Activated CD8-positive, alpha-beta T cell treated with anti-CD3 and anti-CD28 coated beads for 36 hours (primary cell): ENCODE data around the gene ZDHHC18. TPM values are rescaled to one million over a fixed set of nuclear protein-coding genes. Genes with fewer than 3 reads are reported as not detected.

Experiments
- ATAC-seq: fragments of 200-7000 bp; cut with Tn5 transposase; one replicate; pipeline ENCODE4 v1.10.0; 2021; ENCODE audit warnings: mild to moderate bottlenecking, moderate library complexity
- CTCF ChIA-PET: fragments of 350-600 bp; sonication (Branson Sonifier 250); formaldehyde crosslinking; loops from one replicate; lab custom pipeline; 2021; ENCODE audit warnings: antibody characterized with exemption; lab: Charles Lee
- POLR2A ChIA-PET: fragments of 350-600 bp; sonication (Branson Sonifier 250); formaldehyde crosslinking; loops from one replicate; lab custom pipeline; 2021; ENCODE audit warnings: antibody characterized with exemption; lab: Charles Lee
- DNase-seq: peaks from one replicate; pipeline ENCODE4 v3.0.0-alpha.2; 2020
- H3K27ac Mint-ChIP-seq: one replicate; pipeline ENCODE4 v1.8.0; 2021; ENCODE audit warnings: mild to moderate bottlenecking, mixed read lengths
- H3K27me3 Mint-ChIP-seq: one replicate; pipeline ENCODE4 v1.8.0; 2021; ENCODE audit warnings: mixed read lengths
- H3K36me3 Mint-ChIP-seq: one replicate; pipeline ENCODE4 v1.8.0; 2021; ENCODE audit warnings: low read depth, mixed read lengths
- H3K4me1 Mint-ChIP-seq: one replicate; pipeline ENCODE4 v1.8.0; 2021; ENCODE audit warnings: low read depth, mixed read lengths
- H3K4me3 Mint-ChIP-seq: one replicate; pipeline ENCODE4 v1.8.0; 2021; ENCODE audit warnings: mild to moderate bottlenecking, moderate library complexity, mixed read lengths
- H3K9me3 Mint-ChIP-seq: one replicate; pipeline ENCODE4 v1.8.0; 2021; ENCODE audit warnings: mixed read lengths
- intact Hi-C: fragments of 100-400 bp; cut with micrococcal nuclease; formaldehyde crosslinking; loops from one replicate; pipeline ENCODE4 v1.10.0; 2022
- total RNA-seq, 2 experiments: library from RNA; stranded (reverse); gene quantifications; one replicate each; pipeline ENCODE4 v1.2.3, GENCODE V29; 2021
- TF ChIP-seq, protein P1 (sequence below): fragments of 200-600 bp; IDR thresholded peaks from one replicate; pipeline ENCODE4 v1.8.0; 2022; ENCODE audit warnings: antibody characterized with exemption, mild to moderate bottlenecking

ZDHHC18 gene
- total RNA-seq, 2 experiments from 2014 or later, result 55.0 to 61.3 TPM

DNA sequence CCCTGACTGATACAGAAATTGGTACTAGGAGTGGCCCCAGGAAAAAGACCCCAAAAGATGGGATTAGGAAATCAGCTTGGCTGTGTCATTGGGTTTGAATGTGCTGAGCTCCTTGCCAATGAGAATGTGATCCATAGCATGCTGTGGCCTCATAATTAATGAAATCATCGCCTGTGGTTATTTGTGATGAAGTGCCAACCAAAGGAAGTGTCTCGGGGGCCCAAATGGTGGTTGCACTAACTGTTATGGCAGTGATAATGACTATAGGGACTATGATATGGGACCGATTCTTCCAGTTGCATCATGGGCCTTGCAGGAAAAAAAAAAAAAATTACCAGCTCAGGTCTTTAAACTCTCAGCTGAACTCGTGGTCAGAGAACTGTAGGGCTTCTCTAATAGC, 15.4 kb upstream of the ZDHHC18 start:
- DNase-seq, result peak; percentile 37

DNA sequence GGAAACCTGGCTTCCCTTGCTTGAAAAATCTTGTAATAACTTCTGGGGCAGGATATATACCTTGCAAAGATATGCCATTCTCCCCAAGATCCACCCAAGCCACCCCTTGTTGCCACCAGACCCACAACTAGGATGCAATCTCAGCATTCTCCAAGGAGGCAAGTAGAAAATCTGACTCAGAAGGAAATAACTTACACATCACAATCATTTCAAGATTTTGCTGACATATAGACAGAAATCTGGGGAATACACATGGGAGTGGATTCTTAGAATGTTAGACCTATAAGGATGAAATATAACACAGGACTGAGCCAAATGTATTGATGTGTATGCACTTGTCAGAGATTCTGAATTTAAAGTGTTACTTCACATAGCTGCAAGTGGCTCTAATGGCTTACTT, 14.8 kb upstream of the ZDHHC18 start:
- Mint-ChIP-seq H3K4me1 (peaks cover 22% of the 10 kb centered on the region), H3K36me3 (no peaks in the 10 kb centered on the region), H3K27me3 (no peaks in the 10 kb centered on the region), H3K9me3 (no peaks in the 10 kb centered on the region), H3K4me3 (no peak overlapping the region), H3K27ac (peak overlapping the region; percentile 5)
- DNase-seq (no peak), ATAC-seq (peak; percentile 25)
- intact Hi-C loops, result loop anchor here (10.0 kb wide), 1 partner anchor 63 kb away; no protein-coding TSS in a partner anchor
- ChIA-PET CTCF (interaction anchor here (0.7 to 5.1 kb wide), 15 partner anchors 9 to 265 kb away, joined by 3 to 82 read pairs (median 4); partner anchors contain the start of genes PIGV and ZDHHC18), POLR2A (interaction anchor here (0.6 to 2.9 kb wide), 10 partner anchors 9 to 120 kb away, joined by 3 to 11 read pairs (median 6); partner anchors contain the start of gene ZDHHC18)
- TF ChIP-seq, protein P1, sequence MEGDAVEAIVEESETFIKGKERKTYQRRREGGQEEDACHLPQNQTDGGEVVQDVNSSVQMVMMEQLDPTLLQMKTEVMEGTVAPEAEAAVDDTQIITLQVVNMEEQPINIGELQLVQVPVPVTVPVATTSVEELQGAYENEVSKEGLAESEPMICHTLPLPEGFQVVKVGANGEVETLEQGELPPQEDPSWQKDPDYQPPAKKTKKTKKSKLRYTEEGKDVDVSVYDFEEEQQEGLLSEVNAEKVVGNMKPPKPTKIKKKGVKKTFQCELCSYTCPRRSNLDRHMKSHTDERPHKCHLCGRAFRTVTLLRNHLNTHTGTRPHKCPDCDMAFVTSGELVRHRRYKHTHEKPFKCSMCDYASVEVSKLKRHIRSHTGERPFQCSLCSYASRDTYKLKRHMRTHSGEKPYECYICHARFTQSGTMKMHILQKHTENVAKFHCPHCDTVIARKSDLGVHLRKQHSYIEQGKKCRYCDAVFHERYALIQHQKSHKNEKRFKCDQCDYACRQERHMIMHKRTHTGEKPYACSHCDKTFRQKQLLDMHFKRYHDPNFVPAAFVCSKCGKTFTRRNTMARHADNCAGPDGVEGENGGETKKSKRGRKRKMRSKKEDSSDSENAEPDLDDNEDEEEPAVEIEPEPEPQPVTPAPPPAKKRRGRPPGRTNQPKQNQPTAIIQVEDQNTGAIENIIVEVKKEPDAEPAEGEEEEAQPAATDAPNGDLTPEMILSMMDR, result no peak

More for the DNA sequence above, 15.4 kb upstream of the ZDHHC18 start:
- TF ChIP-seq, protein P1, result no peak
- Mint-ChIP-seq H3K4me1 (peaks cover 22% of the 10 kb centered on the region), H3K9me3 (no peaks in the 10 kb centered on the region), H3K36me3 (no peaks in the 10 kb centered on the region), H3K27me3 (no peaks in the 10 kb centered on the region), H3K27ac (peak overlapping the region; percentile 55), H3K4me3 (no peak overlapping the region)
- CTCF ChIA-PET, result interaction anchor here (0.7 to 5.1 kb wide), 20 partner anchors 10 to 264 kb away, joined by 3 to 82 read pairs (median 4); partner anchors contain the start of genes PIGV and ZDHHC18
- intact Hi-C loops, result loop anchor here (10.0 kb wide), 1 partner anchor 64 kb away; no protein-coding TSS in a partner anchor
- POLR2A ChIA-PET, result interaction anchor here (0.6 to 2.9 kb wide), 10 partner anchors 10 to 119 kb away, joined by 3 to 11 read pairs (median 6); partner anchors contain the start of gene ZDHHC18
- no peak for ATAC-seq

DNA sequence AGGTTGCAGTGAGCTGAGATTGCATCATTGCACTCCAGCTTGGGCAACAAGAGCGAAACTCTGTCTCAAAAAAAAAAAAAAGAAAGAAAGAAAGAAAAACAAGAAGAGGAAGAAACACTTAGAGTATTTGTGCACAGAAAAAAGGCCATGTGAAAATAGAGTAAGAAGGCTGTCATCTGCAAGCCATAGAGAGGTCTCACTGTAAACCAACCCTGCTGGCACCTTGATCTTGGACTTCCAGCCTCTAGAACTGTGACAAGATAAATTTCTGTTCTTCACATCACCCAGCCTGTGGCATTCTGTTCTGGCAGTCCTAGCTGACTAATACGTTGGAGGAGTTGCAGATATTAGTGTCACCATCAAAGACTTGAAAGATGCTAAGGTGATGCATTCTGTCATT, 12.1 kb upstream of the ZDHHC18 start:
- CTCF ChIA-PET, result interaction anchor here (1.3 kb wide), 1 partner anchor 36 kb away, joined by 3 read pairs; no protein-coding TSS in a partner anchor

DNA sequence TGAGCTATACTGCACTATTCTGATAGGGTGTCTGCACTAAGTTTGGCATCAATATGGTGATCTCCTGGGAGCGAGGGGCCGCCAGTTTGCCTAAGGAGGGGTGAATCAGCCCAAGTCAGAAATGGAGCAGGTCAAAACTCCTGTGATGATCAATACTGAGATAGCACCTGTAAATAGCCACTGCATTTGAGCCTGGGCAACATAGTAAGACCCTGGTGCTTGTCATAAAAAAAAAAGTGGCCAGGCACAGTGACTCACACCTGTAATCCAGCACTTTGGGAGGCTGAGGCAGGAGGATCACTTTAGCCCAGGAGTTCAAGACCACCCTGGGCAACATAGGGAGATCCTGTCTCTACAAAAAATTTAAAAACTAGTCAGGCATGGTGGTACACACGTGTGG, 11.6 kb upstream of the ZDHHC18 start:
- intact Hi-C loops, result loop anchor here (10.0 kb wide), 1 partner anchor 60 kb away; no protein-coding TSS in a partner anchor
- DNase-seq, result no peak
- no peak for ATAC-seq
- H3K36me3 Mint-ChIP-seq, result no peaks in the 10 kb centered on the region
- TF ChIP-seq, protein P1, result no peak
- H3K27ac Mint-ChIP-seq, result no peak overlapping the region
- H3K27me3 Mint-ChIP-seq, result no peaks in the 10 kb centered on the region
- ChIA-PET CTCF (interaction anchor here (1.3 kb wide), 1 partner anchor 35 kb away, joined by 3 read pairs; no protein-coding TSS in a partner anchor), POLR2A (interaction anchor here (0.7 to 0.9 kb wide), 4 partner anchors 16 to 148 kb away, joined by 3 read pairs; no protein-coding TSS in a partner anchor)
- H3K9me3 Mint-ChIP-seq, result no peaks in the 10 kb centered on the region
- no peak overlapping the region for H3K4me3 Mint-ChIP-seq
- peaks cover 22% of the 10 kb centered on the region for H3K4me1 Mint-ChIP-seq

More for the DNA sequence above, 12.1 kb upstream of the ZDHHC18 start:
- Mint-ChIP-seq H3K27me3 (no peaks in the 10 kb centered on the region), H3K9me3 (no peaks in the 10 kb centered on the region), H3K27ac (no peak overlapping the region), H3K4me3 (no peak overlapping the region), H3K4me1 (peaks cover 22% of the 10 kb centered on the region), H3K36me3 (no peaks in the 10 kb centered on the region)
- DNase-seq (no peak), ATAC-seq (no peak)
- intact Hi-C loops, result loop anchor here (10.0 kb wide), 1 partner anchor 60 kb away; no protein-coding TSS in a partner anchor
- POLR2A ChIA-PET, result interaction anchor here (0.8 to 0.9 kb wide), 2 partner anchors 16 to 18 kb away, joined by 3 read pairs; no protein-coding TSS in a partner anchor
- TF ChIP-seq, protein P1, result no peak
